H9 (cell line): Measurements from ENCODE around the gene ZNF629. TPM values are rescaled to one million over a fixed set of nuclear protein-coding genes. Genes with fewer than 3 reads are reported as not detected.

ENCODE experiments used
- DNase-seq: peaks from one replicate; pipeline ENCODE4 v3.0.0-alpha.2; 2017
- H2AFZ ChIP-seq: one replicate; pipeline ENCODE4 v1.6.1; 2013; ENCODE audit warnings: mild to moderate bottlenecking, low read length, control low read depth, moderate library complexity
- H2AK5ac ChIP-seq: 2 replicates; pipeline ENCODE4 v1.6.1; 2013; ENCODE audit warnings: low read length, control low read depth, mixed read lengths; ENCODE audit not compliant: insufficient read length
- H2BK120ac ChIP-seq: one replicate; pipeline ENCODE4 v1.6.1; 2013; ENCODE audit warnings: low read depth, mild to moderate bottlenecking, low read length, control low read depth, inconsistent platforms; ENCODE audit not compliant: poor library complexity, severe bottlenecking
- H2BK12ac ChIP-seq: 2 replicates; pipeline ENCODE4 v1.6.1; 2013; ENCODE audit warnings: low read length, control low read depth, mixed read lengths, low read depth; ENCODE audit not compliant: insufficient read length
- H2BK15ac ChIP-seq: 2 replicates; pipeline ENCODE4 v1.6.1; 2013; ENCODE audit warnings: low read depth, low read length, control low read depth
- H2BK20ac ChIP-seq: one replicate; pipeline ENCODE4 v1.6.1; 2013; ENCODE audit warnings: low read depth, mild to moderate bottlenecking, low read length, control low read depth, inconsistent platforms; ENCODE audit not compliant: poor library complexity, severe bottlenecking
- H2BK5ac ChIP-seq: 2 replicates; pipeline ENCODE4 v1.6.1; 2013; ENCODE audit warnings: low read length, control low read depth, mixed read lengths; ENCODE audit not compliant: insufficient read length
- H3K14ac ChIP-seq: 2 replicates; pipeline ENCODE4 v1.6.1; 2013; ENCODE audit warnings: low read length, control low read depth; ENCODE audit not compliant: insufficient read depth
- H3K18ac ChIP-seq: 2 replicates; pipeline ENCODE4 v1.6.1; 2013; ENCODE audit warnings: low read depth, mild to moderate bottlenecking, mixed read lengths, low read length, control low read depth; ENCODE audit not compliant: insufficient read length
- H3K23ac ChIP-seq: 2 replicates; pipeline ENCODE4 v1.6.1; 2013; ENCODE audit warnings: low read length, control low read depth, mixed read lengths, low read depth; ENCODE audit not compliant: insufficient read length
- H3K23me2 ChIP-seq: 2 replicates; pipeline ENCODE4 v1.6.1; 2013; ENCODE audit warnings: low read depth, mild to moderate bottlenecking, mixed read lengths, low read length, control low read depth; ENCODE audit not compliant: insufficient read length, poor library complexity, severe bottlenecking
- H3K27ac ChIP-seq: 2 replicates; pipeline ENCODE4 v1.5.1; 2013; ENCODE audit warnings: low read length, control low read depth, mixed read lengths, low read depth; ENCODE audit not compliant: insufficient read length
- H3K27me3 ChIP-seq: 2 replicates; pipeline ENCODE4 v1.6.1; 2013; ENCODE audit warnings: low read length, control low read depth, inconsistent platforms; ENCODE audit not compliant: insufficient read depth
- H3K4ac ChIP-seq: 2 replicates; pipeline ENCODE4 v1.6.1; 2013; ENCODE audit warnings: low read depth, mild to moderate bottlenecking, control low read depth, inconsistent platforms, low read length, moderate library complexity
- H3K4me1 ChIP-seq: 2 replicates; pipeline ENCODE4 v1.6.1; 2013; ENCODE audit warnings: low read length, control low read depth, inconsistent platforms; ENCODE audit not compliant: insufficient read depth
- H3K4me2 ChIP-seq: 2 replicates; pipeline ENCODE4 v1.6.1; 2013; ENCODE audit warnings: low read length, control low read depth, mixed read lengths; ENCODE audit not compliant: insufficient read length, insufficient read depth
- H3K56ac ChIP-seq: 2 replicates; pipeline ENCODE4 v1.6.1; 2013; ENCODE audit warnings: low read depth, mild to moderate bottlenecking, mixed read lengths, low read length, control low read depth; ENCODE audit not compliant: insufficient read length
- H3K79me1 ChIP-seq: 2 replicates; pipeline ENCODE4 v1.6.1; 2013; ENCODE audit warnings: low read depth, mild to moderate bottlenecking, moderate library complexity, low read length, control low read depth, inconsistent platforms; ENCODE audit not compliant: insufficient read depth, poor library complexity, severe bottlenecking
- H3K79me2 ChIP-seq: 2 replicates; pipeline ENCODE4 v1.6.1; 2013; ENCODE audit warnings: low read length, control low read depth, inconsistent platforms; ENCODE audit not compliant: insufficient read depth
- H3K9ac ChIP-seq: 2 replicates; pipeline ENCODE4 v1.6.1; 2013; ENCODE audit warnings: low read length, control low read depth, mixed read lengths; ENCODE audit not compliant: insufficient read length; ENCODE audit errors: extremely low read depth
- H3K9me3 ChIP-seq: one replicate; pipeline ENCODE4 v1.6.1; 2013; ENCODE audit warnings: low read depth, low read length, inconsistent platforms; ENCODE audit not compliant: control insufficient read depth
- H3T11ph ChIP-seq: one replicate; pipeline ENCODE4 v1.6.1; 2013; ENCODE audit warnings: mild to moderate bottlenecking, low read length, control low read depth, inconsistent platforms
- H4K20me1 ChIP-seq: one replicate; pipeline ENCODE4 v1.6.1; 2013; ENCODE audit not compliant: control insufficient read depth, insufficient read length, insufficient read depth
- H4K5ac ChIP-seq: 2 replicates; pipeline ENCODE4 v1.6.1; 2013; ENCODE audit warnings: low read depth, mild to moderate bottlenecking, mixed read lengths, low read length, control low read depth; ENCODE audit not compliant: insufficient read length
- H4K8ac ChIP-seq: replicated peaks from 2 replicates; pipeline ENCODE4 v1.6.1; 2013; ENCODE audit warnings: low read length, control low read depth, mixed read lengths, low read depth; ENCODE audit not compliant: insufficient read length
- H4K91ac ChIP-seq: 2 replicates; pipeline ENCODE4 v1.6.1; 2013; ENCODE audit warnings: low read depth, mild to moderate bottlenecking, moderate library complexity, mixed read lengths, low read length, control low read depth; ENCODE audit not compliant: insufficient read length
- H3K27ac Mint-ChIP-seq, 3 experiments: 2 replicates in 2 of 3; 3 replicates in 1 of 3; pipeline ENCODE4 v1.8.0; 2020 to 2021; ENCODE audit warnings: mixed read lengths in 3 of 3, mild to moderate bottlenecking in 1 of 3, moderate library complexity in 1 of 3
- H3K27me3 Mint-ChIP-seq: 2 replicates; pipeline ENCODE4 v1.8.0; 2021; ENCODE audit warnings: low read depth, mild to moderate bottlenecking, moderate library complexity, mixed read lengths
- H3K36me3 Mint-ChIP-seq, 3 experiments: 2 replicates in 2 of 3; 3 replicates in 1 of 3; pipeline ENCODE4 v1.8.0; 2020 to 2021; ENCODE audit warnings: low read depth in 3 of 3, mixed read lengths in 3 of 3; ENCODE audit not compliant: insufficient read depth in 1 of 3
- H3K4me1 Mint-ChIP-seq, 2 experiments: 2 replicates each; pipeline ENCODE4 v1.8.0; 2020; ENCODE audit warnings: mixed read lengths in 2 of 2
- H3K4me3 Mint-ChIP-seq, 2 experiments: 2 replicates in 1 of 2; 3 replicates in 1 of 2; pipeline ENCODE4 v1.8.0; 2020 to 2021; ENCODE audit warnings: mild to moderate bottlenecking in 2 of 2, mixed read lengths in 2 of 2, moderate library complexity in 1 of 2
- H3K9me3 Mint-ChIP-seq, 2 experiments: 2 replicates in 1 of 2; 3 replicates in 1 of 2; pipeline ENCODE4 v1.8.0; 2020; ENCODE audit warnings: mild to moderate bottlenecking in 2 of 2, mixed read lengths in 2 of 2, moderate library complexity in 1 of 2
- WGBS: extraction: QIAGEN DNeasy Blood & Tissue Kit; methylation state at CpG from one replicate; pipeline ENCODE4 v1.1.7; 2013; ENCODE audit warnings: missing lambda C conversion rate, low lambda C conversion rate, mixed read lengths; ENCODE audit not compliant: insufficient read length; ENCODE audit errors: extremely low coverage; 5-methylcytosine and 5-hydroxymethylcytosine counted together
- total RNA-seq: library from RNA; stranded (reverse); gene quantifications from 2 replicates; pipeline ENCODE4 v1.2.1, GENCODE V29; 2021
- TF ChIP-seq, protein P1 (sequence below): fragments of 200-600 bp; sonication (generic); conservative IDR thresholded peaks from 3 replicates; pipeline ENCODE4 v1.8.0; 2021; ENCODE audit warnings: antibody characterized with exemption, mild to moderate bottlenecking

Gene ZNF629
- total RNA-seq, 1 experiment from 2014 or later = 20.0 TPM

DNA sequence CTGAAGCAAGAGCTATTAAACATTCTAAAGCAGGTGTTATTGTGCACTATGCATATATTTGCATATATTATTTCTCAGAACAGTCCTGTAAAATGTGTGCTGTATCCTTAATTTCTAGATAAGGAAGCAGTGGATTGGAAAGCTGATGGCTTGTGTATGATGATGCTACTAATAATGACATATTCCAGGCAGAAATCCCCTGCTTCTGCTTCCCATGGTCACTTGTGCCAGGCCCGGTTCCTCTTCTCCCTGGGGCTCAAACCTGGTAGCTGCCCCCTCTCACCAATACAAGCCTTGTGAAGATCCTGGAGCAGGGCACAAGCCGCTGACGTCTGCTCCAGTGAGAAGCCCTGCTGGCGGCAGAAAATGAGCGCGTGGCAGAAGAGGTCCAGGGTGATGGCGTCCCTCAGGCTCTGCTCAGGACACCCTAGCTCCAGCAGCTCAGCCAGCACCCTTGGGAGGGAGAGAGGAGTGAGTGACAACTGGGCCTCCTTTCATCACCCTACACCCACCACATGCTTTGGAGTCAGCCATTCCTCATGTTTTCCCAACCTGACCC lies 26.9 kb downstream of the ZNF629 start:
- no peaks in the 10 kb centered on the region for H3K9me3 Mint-ChIP-seq
- H4K91ac ChIP-seq = no peak overlapping the region
- H2BK5ac ChIP-seq = no peak overlapping the region
- H2AFZ ChIP-seq = no peak overlapping the region
- no peak for DNase-seq
- WGBS = no CpG with 5 or more reads among the region's 7 CpGs
- H3K23me2 ChIP-seq = peaks cover 20% of the 10 kb centered on the region
- H3K4me1 Mint-ChIP-seq = peaks cover 17 to 18% of the 10 kb centered on the region in 2 experiments
- H3K4me2 ChIP-seq = no peak overlapping the region
- H2AK5ac ChIP-seq = no peak overlapping the region
- H2BK120ac ChIP-seq = no peak overlapping the region
- no peak overlapping the region for H4K8ac ChIP-seq
- H3K56ac ChIP-seq = no peak overlapping the region
- no peaks in the 10 kb centered on the region for H3K27me3 Mint-ChIP-seq
- no peaks in the 10 kb centered on the region for H3K4me1 ChIP-seq
- H3K27me3 ChIP-seq = no peaks in the 10 kb centered on the region
- TF ChIP-seq, protein P1, sequence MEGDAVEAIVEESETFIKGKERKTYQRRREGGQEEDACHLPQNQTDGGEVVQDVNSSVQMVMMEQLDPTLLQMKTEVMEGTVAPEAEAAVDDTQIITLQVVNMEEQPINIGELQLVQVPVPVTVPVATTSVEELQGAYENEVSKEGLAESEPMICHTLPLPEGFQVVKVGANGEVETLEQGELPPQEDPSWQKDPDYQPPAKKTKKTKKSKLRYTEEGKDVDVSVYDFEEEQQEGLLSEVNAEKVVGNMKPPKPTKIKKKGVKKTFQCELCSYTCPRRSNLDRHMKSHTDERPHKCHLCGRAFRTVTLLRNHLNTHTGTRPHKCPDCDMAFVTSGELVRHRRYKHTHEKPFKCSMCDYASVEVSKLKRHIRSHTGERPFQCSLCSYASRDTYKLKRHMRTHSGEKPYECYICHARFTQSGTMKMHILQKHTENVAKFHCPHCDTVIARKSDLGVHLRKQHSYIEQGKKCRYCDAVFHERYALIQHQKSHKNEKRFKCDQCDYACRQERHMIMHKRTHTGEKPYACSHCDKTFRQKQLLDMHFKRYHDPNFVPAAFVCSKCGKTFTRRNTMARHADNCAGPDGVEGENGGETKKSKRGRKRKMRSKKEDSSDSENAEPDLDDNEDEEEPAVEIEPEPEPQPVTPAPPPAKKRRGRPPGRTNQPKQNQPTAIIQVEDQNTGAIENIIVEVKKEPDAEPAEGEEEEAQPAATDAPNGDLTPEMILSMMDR = no peak
- H2BK15ac ChIP-seq = no peak overlapping the region
- peaks cover 6% of the 10 kb centered on the region for H3K79me1 ChIP-seq
- H3K9ac ChIP-seq = no peak overlapping the region
- H3K27ac Mint-ChIP-seq = peak overlapping the region in 1 of 3 experiments; percentile 48; a peak in 1 of 7 replicates
- H3T11ph ChIP-seq = no peak overlapping the region
- no peaks in the 10 kb centered on the region for H3K79me2 ChIP-seq
- H3K14ac ChIP-seq = no peak overlapping the region
- no peak overlapping the region for H3K4ac ChIP-seq
- peak overlapping the region; percentile 91 to 97; a peak in 3 of 5 replicates for H3K4me3 Mint-ChIP-seq
- H3K23ac ChIP-seq = no peak overlapping the region
- H3K27ac ChIP-seq = no peak overlapping the region
- no peak overlapping the region for H3K18ac ChIP-seq
- no peak overlapping the region for H2BK12ac ChIP-seq
- H3K36me3 Mint-ChIP-seq = peaks cover 20 to 57% (median 40%) of the 10 kb centered on the region in 3 experiments
- no peaks in the 10 kb centered on the region for H4K20me1 ChIP-seq
- no peak overlapping the region for H2BK20ac ChIP-seq
- no peaks in the 10 kb centered on the region for H3K9me3 ChIP-seq
- no peak overlapping the region for H4K5ac ChIP-seq
